NCI-H2171 (cell line): ENCODE data around the gene CHM.
A peak's percentile ranks its signal among the peaks of the same experiment; 100 is the strongest.

Source experiments
- DNase-seq: peaks from one replicate; lab custom pipeline; 2025; lab: John Stamatoyannopoulos, UW

Gene CHM

GRCh38 chrX:85905851-85906250 lies 141.5 kb downstream of the CHM start:
- no peak for DNase-seq

- DNase-seq: no peak
Observed at GRCh38 chrX:85903692-85904471, 143.5 kb downstream of the CHM start.

- DNase-seq: no peak
Observed at GRCh38 chrX:85897362-85898126, 149.8 kb downstream of the CHM start.

DNA sequence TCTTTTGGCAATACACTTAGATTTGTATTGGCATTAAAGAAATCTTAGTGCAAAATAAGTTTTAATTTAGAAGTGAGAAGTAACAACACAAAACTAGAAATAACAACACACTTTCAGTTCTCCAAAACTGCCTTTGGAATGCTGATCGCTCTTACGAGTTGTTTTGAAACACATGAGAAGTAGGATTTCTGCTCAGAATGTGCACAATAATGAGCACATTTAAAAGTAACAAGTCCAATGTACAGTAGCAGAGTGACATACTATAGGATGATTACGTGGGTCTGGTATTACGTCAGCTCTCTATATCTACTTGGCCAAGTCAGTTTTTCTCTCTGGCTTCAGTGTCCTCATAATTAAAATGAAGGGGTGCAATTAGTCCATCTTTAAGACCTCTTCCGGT lies 164.8 kb downstream of the CHM start:
- DNase-seq: no peak

GRCh38 chrX:85870585-85870984 lies 176.8 kb downstream of the CHM start:
- no peak for DNase-seq

- DNase-seq: no peak
Observed at GRCh38 chrX:85865324-85865723, 182.0 kb downstream of the CHM start.

DNA sequence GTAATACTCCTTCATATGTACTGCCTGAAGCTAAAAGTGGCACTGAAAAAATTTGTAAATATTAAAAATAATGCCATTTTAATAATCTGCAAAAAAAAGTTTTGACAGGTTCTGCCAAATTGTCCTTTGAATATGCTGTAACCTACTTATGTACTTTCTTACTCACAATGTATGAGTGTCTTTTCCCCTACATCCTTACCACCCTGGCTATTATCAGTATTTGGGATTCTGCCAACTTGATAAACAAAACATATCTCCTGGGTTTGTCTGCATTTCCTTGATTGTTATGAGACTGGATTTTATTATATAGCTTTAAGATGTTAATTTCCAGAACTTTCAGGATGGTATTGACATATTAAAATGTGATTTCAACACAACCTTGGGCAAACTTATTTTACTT lies 187.9 kb downstream of the CHM start:
- no peak for DNase-seq

- peak; percentile 0 for DNase-seq
Observed at GRCh38 chrX:85851418-85851817, 195.9 kb downstream of the CHM start.

GRCh38 chrX:85836868-85837267 lies 210.5 kb downstream of the CHM start:
- peak; percentile 26 for DNase-seq

DNA sequence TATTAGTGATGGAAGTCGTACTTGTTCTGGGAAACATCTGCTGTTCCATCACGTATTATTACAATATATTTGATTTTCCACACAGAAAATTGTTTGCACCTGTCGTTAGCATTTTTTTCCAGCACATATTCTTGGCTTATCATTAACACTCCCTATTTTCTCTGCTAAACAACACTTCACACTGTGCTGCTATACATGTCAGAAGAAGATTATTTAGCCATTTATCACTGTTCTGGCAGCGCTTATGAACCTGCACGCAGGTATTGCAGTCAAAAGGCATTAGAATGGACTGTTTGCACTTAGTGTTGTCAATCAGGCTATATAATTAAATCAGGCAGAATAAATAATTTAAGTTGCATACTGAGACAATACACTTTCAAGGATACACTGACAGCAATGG lies 218.6 kb downstream of the CHM start:
- DNase-seq: no peak

DNA sequence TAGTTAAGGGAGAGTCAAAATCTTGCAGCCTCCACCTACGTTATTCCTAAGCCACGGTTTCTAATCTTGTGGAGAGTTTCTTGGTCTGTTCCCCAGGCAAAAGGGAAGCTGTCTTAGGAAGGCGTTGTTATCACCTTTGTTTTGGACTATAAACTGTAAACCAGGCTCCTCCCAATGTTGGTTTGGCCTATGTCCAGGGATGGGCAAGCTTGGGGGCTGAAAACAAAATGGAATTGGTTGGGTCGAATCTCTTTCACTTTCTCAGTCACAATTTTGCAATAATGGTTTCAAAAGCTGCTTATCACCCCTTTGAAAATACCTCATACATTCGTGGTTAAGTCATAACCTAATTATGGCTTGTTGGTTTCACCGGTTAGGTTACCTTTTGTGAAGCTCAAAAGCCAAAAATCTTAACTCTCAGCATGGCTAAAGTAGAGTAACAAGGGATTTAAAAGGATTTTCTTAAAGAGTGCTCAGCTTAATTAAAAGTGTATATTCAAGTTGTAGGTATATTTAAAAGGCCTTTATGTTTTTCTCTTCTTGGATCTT lies 232.1 kb downstream of the CHM start:
- DNase-seq: no peak
